Cardiac fibroblast (primary cell): ENCODE measurements around the gene PTPA.
"Not testable (repeated sequence)": the region's sequence is repeated elsewhere in the genome, so short reads cannot be mapped to it uniquely, and the experiment has no call there.

Experiments
- DNase-seq, 2 donors: peaks; one replicate each; pipeline versions ENCODE4 v3.0.0 to v3.0.0-alpha.2; 2010; ENCODE audit warnings: low read depth in 2 of 2
- H3K4me3 ChIP-seq, 2 donors: replicated peaks in 1 of 2; 1 replicate in 1 of 2; 2 replicates in 1 of 2; pipeline ENCODE4 v1.5.1; 2011; ENCODE audit warnings: low read depth in 2 of 2, low read length in 2 of 2, mild to moderate bottlenecking in 2 of 2, moderate library complexity in 1 of 2
- TF ChIP-seq, protein P1 (sequence below): IDR thresholded peaks from one replicate; pipeline ENCODE4 v1.5.1; 2011; ENCODE audit warnings: low read depth, mild to moderate bottlenecking, low read length, inconsistent platforms

The PTPA gene

DNA sequence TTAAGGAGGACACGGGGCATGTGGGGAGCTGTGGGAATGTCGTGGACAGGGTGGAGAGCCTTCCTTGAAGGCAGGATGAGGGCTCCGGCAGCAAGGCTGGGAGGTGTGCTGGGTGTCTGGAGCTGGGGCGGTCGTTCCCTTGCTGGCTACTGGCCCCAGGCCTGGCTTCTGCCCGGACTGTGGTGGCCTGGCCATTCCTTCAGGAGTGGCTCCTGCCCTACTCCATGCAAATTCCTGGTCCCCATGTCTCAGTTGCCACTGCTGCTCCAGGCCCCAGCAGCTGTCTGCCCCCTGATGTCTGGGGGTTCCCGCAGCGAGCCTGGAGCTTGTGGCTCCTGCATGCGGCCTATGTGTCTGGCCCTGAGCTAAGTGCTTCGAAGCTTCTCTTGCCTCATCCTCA lies 44.9 kb downstream of the PTPA start:
- no peak overlapping the region for H3K4me3 ChIP-seq
- no peak for DNase-seq
- TF ChIP-seq, protein P1, sequence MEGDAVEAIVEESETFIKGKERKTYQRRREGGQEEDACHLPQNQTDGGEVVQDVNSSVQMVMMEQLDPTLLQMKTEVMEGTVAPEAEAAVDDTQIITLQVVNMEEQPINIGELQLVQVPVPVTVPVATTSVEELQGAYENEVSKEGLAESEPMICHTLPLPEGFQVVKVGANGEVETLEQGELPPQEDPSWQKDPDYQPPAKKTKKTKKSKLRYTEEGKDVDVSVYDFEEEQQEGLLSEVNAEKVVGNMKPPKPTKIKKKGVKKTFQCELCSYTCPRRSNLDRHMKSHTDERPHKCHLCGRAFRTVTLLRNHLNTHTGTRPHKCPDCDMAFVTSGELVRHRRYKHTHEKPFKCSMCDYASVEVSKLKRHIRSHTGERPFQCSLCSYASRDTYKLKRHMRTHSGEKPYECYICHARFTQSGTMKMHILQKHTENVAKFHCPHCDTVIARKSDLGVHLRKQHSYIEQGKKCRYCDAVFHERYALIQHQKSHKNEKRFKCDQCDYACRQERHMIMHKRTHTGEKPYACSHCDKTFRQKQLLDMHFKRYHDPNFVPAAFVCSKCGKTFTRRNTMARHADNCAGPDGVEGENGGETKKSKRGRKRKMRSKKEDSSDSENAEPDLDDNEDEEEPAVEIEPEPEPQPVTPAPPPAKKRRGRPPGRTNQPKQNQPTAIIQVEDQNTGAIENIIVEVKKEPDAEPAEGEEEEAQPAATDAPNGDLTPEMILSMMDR = no peak

DNA sequence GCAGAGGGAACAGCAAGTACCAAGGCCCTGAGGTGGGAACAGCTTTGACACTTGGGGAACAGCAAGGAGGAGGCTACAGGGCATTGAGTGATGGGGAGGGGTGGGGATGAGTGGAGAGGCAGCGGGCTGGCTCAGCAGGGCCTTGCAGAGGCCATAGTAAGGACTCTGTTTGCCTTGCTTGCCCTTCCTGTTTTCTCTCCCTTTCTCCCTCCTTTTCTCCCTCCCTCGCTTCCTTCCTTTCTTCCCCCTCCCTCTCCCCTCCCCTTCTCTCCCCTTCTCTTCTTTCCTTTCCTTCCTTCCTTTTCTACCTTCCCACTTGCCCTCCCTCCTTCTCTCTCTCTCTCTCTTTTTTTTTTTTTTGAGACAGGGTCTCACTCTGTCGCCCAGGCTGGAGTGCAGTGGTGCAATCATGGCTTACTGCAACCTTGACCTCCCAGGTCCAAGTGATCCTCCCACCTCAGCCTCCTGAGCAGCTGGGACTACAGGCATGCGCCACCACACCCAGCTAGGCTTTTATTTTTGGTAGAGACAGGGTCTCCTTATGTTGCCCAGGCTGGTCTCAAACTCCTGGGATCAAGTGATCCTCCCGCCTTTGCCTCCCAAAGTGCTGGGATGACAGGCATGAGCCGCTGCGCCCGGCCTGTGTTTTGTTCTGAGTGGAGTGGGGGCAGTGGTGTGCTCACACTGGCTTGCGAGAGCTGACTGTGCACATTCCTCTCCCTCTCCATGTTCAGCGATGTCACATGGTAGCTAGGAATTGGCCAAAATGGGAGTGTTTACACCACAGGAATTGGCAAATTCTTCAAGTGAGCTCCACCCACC lies 49.7 kb downstream of the PTPA start:
- peak in 1 of 2 donors; percentile 49 for DNase-seq
- TF ChIP-seq, protein P1 = no peak
- H3K4me3 ChIP-seq = no peak overlapping the region

DNA sequence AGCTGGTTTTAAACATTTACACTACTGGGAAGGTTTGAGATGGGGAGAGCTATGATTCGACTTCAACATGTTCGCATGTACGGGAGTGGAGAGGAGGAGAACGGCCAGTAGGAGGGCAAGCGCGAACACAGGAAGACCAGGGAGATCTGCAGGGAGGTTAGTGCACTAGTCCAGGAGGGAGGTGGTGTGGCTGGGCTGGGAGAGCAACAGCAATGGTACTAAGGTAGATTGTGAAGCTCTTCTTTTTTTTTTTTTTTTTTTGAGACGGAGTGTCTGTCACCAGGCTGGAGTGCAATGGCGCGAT lies 50.3 kb downstream of the PTPA start:
- no peak for DNase-seq
- no peak overlapping the region for H3K4me3 ChIP-seq
- TF ChIP-seq, protein P1 = no peak

DNA sequence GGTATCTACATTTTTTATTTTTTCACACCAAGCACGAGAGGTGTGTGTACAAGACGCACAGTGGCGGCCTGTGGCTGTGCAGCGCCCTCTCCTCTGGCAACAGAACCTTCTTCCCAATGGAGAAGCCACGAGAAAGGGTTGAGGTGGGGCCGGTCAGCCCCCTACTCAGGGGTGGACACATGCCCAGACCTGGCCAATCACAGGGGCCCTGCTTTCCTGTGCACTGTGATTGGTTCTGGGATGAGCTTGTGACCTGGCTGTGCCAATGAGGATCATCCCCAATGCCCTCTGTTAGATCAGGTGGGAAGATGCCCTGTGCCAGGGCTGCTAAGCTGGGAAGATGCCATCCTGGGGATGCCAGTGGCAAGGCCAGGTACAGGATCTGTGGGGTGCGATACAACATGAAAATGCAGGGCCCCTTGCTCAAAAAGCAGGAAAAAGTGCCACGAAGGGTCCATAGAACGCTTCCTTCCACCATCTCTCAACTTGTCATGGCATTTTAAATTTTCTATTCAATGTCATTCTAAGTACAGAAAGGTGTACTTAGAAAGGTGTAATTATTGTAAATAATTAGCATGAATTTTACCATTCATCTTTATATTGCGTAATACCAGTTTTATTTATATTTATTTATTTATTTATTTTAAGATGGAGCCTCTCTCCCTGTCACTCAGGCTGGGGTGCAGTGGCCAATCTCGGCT lies 51.4 kb downstream of the PTPA start:
- DNase-seq = no peak
- no peak overlapping the region for H3K4me3 ChIP-seq
- TF ChIP-seq, protein P1 = no peak

DNA sequence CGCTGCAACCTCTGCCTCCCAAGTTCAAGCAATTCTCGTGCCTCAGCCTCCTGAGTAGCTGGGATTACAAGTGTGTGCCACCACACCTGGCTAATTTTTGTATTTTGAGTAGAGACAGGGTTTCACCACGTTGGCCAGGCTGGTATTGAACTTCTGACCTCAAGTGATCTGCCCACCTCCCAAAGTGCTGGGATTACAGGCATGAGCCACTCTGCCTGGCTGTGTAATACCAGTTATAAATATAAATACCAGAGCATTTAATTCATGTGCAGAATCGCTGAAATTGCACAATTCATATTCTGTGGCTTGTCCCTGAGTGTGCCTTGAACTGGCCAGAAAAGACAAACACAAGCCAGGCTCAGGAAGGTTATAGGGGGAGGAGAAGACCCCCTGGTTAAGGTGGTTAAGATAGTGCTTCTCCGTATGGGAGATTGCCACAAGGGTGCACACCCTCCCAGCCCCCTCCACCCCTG lies 52.0 kb downstream of the PTPA start:
- peak; percentile 38 to 45 for DNase-seq
- H3K4me3 ChIP-seq = not testable (repeated sequence)

DNA sequence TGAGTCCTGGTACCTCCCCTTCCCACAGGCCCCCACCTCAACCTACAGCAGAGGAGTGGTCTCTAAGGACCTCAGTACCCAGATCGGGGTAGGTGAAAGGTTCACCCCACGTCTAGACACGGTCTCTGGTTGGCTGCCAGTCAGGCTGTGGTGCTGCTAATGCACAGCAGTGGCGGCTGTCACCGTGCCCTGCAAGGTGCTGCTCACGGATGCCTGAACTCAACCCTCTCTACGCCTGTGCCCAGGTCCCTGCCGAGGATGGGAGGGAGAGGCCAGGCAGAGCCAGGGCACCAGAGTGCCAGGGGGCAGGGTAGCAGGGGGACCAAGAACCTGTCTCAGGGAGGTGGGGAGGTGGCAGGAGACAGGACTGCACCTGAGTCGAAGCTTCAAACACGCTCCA lies 52.5 kb downstream of the PTPA start:
- H3K4me3 ChIP-seq = no peak overlapping the region
- TF ChIP-seq, protein P1 = no peak
- no peak for DNase-seq

DNA sequence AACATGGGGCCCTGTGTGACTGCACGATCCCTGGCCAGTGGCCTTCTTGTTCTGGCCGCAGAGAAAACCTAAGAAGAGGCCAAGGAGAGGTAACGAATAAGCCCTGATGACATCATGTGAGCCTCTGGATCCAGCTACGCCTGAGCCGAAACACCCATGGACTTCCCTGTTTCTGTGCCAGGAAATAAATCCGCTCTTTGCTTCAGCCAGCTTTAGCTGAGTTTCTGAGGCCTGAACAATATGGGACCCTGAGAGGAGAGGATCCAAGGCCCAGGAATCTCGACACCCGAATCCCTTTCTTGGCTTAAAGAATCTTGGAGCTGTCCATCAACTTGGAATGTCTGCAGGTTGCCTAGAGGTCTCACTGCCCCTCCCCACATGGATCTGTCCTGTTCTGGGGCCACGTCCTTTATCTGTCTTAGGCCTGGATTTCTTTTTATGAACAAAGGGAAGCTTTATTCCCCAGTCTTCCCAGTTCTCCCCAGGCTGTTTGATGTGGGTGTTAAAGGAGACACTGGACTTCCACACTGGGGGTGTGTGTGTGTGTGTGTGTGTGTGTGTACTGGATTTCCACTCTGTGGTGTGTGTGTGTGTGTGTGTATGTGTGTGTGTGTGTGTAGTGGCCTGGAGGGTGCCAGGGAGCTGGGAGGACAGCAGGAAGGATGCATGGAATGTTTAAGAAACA lies 53.2 kb downstream of the PTPA start:
- H3K4me3 ChIP-seq = no peak overlapping the region
- TF ChIP-seq, protein P1 = no peak
- peak; percentile 55 to 85 for DNase-seq
